ENCODE results near the gene STX12. TPM values are rescaled to one million over a fixed set of nuclear protein-coding genes. Genes with fewer than 3 reads are reported as not detected.
"Not testable (repeated sequence)": the region's sequence is repeated elsewhere in the genome, so short reads cannot be mapped to it uniquely, and the experiment has no call there.

The STX12 gene
- total RNA-seq, 1 donor from 2014 or later, result 91.9 TPM

DNA sequence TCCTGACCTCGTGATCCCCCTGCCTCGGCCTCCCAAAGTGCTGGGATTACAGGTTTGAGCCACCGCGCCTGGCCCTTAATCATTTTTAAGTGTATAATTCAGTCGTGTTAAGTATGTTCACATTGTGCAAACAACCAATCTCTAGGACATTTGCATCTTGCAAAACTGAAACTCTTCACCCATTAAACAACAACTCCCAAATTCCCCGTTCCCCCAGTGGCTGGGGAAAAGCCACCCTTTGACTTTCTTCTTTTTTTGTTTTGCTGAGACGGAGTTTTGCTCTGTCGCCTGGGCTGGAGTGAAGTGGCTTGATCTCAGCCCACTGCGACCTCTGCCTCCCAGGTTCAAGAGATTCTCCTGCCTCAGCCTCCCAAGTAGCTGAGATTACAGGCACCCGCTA is 92.8 kb downstream of the STX12 start:
- intact Hi-C loops (cut with DNase I), result no loop called here

DNA sequence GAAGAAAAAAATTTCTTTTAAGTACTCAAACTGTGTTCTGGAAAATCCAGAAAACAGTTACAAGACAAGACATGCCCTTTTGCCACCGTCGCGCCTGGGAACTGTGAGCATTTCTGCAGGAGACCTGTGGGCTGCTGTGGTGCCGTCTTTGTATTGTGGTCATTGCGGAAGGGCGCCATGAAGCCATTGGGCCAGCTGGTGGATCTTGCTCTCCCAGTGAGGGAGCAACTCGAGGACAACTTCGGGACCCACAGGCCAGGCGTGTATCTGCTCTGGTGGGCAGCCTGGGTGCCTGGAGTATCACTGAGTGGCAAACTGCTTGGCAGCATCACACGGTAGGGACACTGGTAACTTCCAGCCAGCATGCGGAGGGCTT is 95.5 kb downstream of the STX12 start:
- H3K36me3 ChIP-seq, result no peaks in the 10 kb centered on the region
- intact Hi-C loops (cut with DNase I), result no loop called here
- peaks cover 2 to 3% of the 10 kb centered on the region in 2 donors for H3K4me1 ChIP-seq
- no peak for DNase-seq (ENCODE audit: low spot score in 2 of 2)
- H3K27ac ChIP-seq, result no peak overlapping the region
- TF ChIP-seq, protein P1, sequence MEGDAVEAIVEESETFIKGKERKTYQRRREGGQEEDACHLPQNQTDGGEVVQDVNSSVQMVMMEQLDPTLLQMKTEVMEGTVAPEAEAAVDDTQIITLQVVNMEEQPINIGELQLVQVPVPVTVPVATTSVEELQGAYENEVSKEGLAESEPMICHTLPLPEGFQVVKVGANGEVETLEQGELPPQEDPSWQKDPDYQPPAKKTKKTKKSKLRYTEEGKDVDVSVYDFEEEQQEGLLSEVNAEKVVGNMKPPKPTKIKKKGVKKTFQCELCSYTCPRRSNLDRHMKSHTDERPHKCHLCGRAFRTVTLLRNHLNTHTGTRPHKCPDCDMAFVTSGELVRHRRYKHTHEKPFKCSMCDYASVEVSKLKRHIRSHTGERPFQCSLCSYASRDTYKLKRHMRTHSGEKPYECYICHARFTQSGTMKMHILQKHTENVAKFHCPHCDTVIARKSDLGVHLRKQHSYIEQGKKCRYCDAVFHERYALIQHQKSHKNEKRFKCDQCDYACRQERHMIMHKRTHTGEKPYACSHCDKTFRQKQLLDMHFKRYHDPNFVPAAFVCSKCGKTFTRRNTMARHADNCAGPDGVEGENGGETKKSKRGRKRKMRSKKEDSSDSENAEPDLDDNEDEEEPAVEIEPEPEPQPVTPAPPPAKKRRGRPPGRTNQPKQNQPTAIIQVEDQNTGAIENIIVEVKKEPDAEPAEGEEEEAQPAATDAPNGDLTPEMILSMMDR (IDR thresholded peaks at IDR 0.05), result no peak
- H3K9me3 ChIP-seq, result no peaks in the 10 kb centered on the region
- H3K27me3 ChIP-seq, result no peaks in the 10 kb centered on the region
- H3K4me3 ChIP-seq, result no peak overlapping the region

More for the DNA sequence above, 92.8 kb downstream of the STX12 start:
- TF ChIP-seq, protein P1 (IDR thresholded peaks at IDR 0.05), result no peak
- H3K9me3 ChIP-seq, result no peaks in the 10 kb centered on the region
- no peak overlapping the region for H3K27ac ChIP-seq
- no peaks in the 10 kb centered on the region for H3K27me3 ChIP-seq
- no peak for DNase-seq (ENCODE audit: low spot score in 2 of 2)
- H3K36me3 ChIP-seq, result no peaks in the 10 kb centered on the region
- H3K4me3 ChIP-seq, result no peak overlapping the region
- H3K4me1 ChIP-seq, result no peaks in the 10 kb centered on the region

DNA sequence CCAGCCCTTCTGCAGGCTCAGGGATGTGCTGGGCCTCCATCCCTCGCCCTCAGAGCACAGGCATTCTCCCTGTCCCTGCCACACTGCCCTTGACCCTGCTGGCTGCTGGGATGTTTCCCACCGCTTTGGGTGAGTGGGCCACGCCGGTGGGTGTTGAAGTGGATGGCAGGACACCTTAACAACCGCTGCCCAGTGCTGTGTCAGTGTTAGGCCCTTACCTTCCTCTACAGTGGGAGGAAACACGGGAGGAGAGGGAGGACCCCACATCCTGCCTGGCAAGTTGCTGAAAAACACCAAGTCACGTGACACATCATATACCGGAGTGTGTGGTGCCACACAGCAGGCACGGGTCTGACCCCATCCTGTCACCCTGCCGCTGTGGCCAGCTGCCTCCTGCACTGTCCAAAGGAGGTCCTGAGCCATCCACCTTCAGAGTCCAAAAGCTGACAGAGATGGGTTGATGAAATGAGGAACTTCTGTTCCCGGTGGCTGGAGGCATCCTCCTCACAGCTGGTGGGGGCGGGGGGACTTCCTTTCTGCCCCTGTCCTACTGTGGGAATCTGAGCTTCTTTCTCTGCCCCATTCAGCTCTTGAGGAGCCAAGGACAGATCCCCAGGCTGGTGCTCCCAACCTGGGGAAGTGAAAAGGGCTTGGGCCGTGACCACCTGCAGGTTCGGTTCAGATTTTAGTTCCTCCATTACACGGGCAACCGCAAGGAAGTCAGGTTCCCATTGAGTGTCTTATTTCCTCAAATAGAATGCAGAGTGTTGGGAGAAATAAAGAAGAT is 96.1 kb downstream of the STX12 start:
- DNase-seq (ENCODE audit: low spot score in 2 of 2), result no peak
- Histone ChIP-seq H3K36me3 (no peaks in the 10 kb centered on the region), H3K9me3 (no peaks in the 10 kb centered on the region), H3K27ac (no peak overlapping the region), H3K4me3 (no peak overlapping the region), H3K4me1 (peaks cover 2 to 3% of the 10 kb centered on the region in 2 donors), H3K27me3 (no peaks in the 10 kb centered on the region)
- TF ChIP-seq, protein P1 (IDR thresholded peaks at IDR 0.05), result no peak
- intact Hi-C loops (cut with DNase I), result no loop called here

DNA sequence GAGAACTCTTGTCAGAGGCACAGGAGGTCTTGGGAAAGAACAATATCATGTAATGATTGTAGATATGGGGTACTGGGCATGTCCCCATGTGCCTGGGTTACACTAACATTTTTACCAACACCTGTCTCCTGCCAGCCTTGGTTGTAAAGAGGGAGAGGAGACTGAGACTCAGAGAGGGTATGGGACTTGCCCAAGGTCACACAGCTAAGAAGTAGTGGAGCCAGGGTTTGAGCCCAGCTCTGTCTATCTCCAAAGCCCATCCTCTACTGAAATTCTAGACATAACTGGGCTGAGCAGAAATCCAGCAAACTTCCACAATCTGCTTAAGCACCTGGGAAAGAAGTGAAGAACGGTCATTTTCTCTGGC is 96.7 kb downstream of the STX12 start:
- Histone ChIP-seq H3K27me3 (no peaks in the 10 kb centered on the region), H3K9me3 (no peaks in the 10 kb centered on the region), H3K36me3 (no peaks in the 10 kb centered on the region), H3K27ac (no peak overlapping the region), H3K4me3 (no peak overlapping the region), H3K4me1 (peaks cover 2 to 3% of the 10 kb centered on the region in 2 donors)
- no peak for DNase-seq (ENCODE audit: low spot score in 2 of 2)
- TF ChIP-seq, protein P1 (IDR thresholded peaks at IDR 0.05), result no peak
- intact Hi-C loops (cut with DNase I), result no loop called here

DNA sequence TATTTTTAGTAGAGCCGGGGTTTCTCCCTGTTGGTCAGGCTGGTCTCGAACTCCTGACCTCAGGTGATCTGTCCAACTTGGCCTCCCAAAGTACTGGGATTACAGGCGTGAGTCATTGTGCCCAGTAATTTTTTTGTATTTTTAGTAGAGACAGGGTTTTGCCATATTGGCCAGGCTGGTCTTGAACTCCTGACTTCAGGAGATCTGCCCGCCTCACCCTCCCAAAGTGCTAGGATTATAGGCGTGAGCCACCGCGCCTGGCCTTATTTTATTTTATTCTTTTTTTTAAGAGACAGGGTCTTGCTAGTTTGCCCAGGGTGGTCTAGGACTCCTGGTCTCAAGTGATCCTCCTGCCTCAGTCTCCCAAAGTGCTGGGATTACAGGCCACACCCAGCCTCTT is 98.1 kb downstream of the STX12 start:
- H3K4me1 ChIP-seq; H3K27ac ChIP-seq; H3K36me3 ChIP-seq; H3K4me3 ChIP-seq; intact Hi-C loops (cut with DNase I); DNase-seq (ENCODE audit: low spot score in 2 of 2); H3K9me3 ChIP-seq; H3K27me3 ChIP-seq: not testable (repeated sequence)

DNA sequence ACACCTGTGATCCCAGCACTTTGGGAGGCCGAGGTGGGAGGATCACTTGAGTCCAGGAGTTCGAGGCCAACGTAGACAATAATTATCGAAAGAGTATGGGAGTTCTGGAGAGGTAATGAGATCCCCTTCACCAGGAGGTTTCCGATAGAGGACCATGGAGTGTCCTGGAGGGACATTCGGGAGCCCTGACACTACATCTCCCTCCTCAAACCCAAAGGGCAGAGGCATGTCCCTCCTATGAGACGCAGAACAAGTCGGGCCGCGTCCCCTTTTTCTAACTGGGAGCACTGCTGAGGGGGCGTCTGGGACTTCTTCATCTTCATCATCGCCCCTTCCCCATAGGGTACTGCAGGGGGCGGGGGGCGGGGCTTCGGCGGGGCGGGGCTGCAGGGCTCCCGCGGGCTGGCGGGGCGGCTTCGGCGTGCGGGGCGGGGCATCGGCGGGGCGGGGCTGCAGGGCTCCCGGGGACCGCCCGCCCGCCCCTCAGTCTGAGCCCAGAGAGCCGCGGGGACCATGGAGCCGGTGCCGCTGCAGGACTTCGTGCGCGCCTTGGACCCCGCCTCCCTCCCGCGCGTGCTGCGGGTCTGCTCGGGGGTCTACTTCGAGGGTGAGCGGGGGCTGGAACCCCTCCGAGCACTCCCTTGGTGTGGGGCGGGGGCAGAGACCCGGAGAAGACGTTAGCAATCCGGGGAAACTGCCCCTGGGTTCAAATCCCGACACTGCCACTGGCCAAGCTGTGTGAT is 99.2 kb downstream of the STX12 start, which contains the start of gene THEMIS2:
THEMIS2 (plus strand) TSS at position 486 of the 743 bp plus-strand sequence; CDS start at position 514, 28 bp downstream.
- H3K36me3 ChIP-seq, result no peaks in the 10 kb centered on the region
- H3K27ac ChIP-seq, result peak within 1 kb of the TSS; percentile 48 to 73
- H3K4me1 ChIP-seq, result peaks cover 2 to 3% of the 10 kb centered on the region in 2 donors
- H3K4me3 ChIP-seq, result peak within 1 kb of the TSS; percentile 59 to 83
- intact Hi-C loops (cut with DNase I), result no loop called here
- TF ChIP-seq, protein P1 (IDR thresholded peaks at IDR 0.05), result no peak
- H3K27me3 ChIP-seq, result no peaks in the 10 kb centered on the region
- no peaks in the 10 kb centered on the region for H3K9me3 ChIP-seq
- peak in 1 of 2 donors; percentile 79 for DNase-seq (ENCODE audit: low spot score in 2 of 2)
